ENCODE results near the gene TMEM14A. TPM values are rescaled to one million over a fixed set of nuclear protein-coding genes. Genes with fewer than 3 reads are reported as not detected.

The TMEM14A gene
- total RNA-seq, 1 donor from 2014 or later, result 33.6 TPM

- Mint-ChIP-seq H3K27me3 (no peaks in the 10 kb centered on the region), H3K27ac (no peak overlapping the region)
- DNase-seq (ENCODE audit: low spot score, unreplicated experiment), result no peak
Observed at GRCh38 chr6:52666523-52666922, 4.4 kb upstream of the TMEM14A start.

GRCh38 chr6:52667572-52667971 lies 3.3 kb upstream of the TMEM14A start:
- no peaks in the 10 kb centered on the region for H3K9me3 Mint-ChIP-seq (ENCODE audit: low read depth)
- H3K27me3 Mint-ChIP-seq, result peaks cover 2% of the 10 kb centered on the region
- TF ChIP-seq CTCF (IDR thresholded peaks at IDR 0.05; ENCODE audit: unreplicated experiment), result no peak
- H3K36me3 Mint-ChIP-seq (ENCODE audit: insufficient read depth), result peaks cover 11% of the 10 kb centered on the region
- H3K27ac Mint-ChIP-seq, result no peak overlapping the region
- no peak for DNase-seq (ENCODE audit: low spot score, unreplicated experiment)
- peaks cover 16% of the 10 kb centered on the region for H3K4me1 Mint-ChIP-seq (ENCODE audit: low read depth)
- no peak overlapping the region for H3K4me3 Mint-ChIP-seq (ENCODE audit: low read depth)

More at GRCh38 chr6:52666523-52666922, 4.4 kb upstream of the TMEM14A start:
- Mint-ChIP-seq H3K36me3 (ENCODE audit: insufficient read depth) (peaks cover 11% of the 10 kb centered on the region), H3K4me3 (ENCODE audit: low read depth) (no peak overlapping the region), H3K4me1 (ENCODE audit: low read depth) (peaks cover 12% of the 10 kb centered on the region), H3K9me3 (ENCODE audit: low read depth) (no peaks in the 10 kb centered on the region)
- no peak for TF ChIP-seq CTCF (IDR thresholded peaks at IDR 0.05; ENCODE audit: unreplicated experiment)

GRCh38 chr6:52671676-52672075 lies 763 bp downstream of the TMEM14A start:
- H3K9me3 Mint-ChIP-seq (ENCODE audit: low read depth), result no peaks in the 10 kb centered on the region
- DNase-seq (ENCODE audit: low spot score, unreplicated experiment), result no peak
- peaks cover 15% of the 10 kb centered on the region for H3K36me3 Mint-ChIP-seq (ENCODE audit: insufficient read depth)
- H3K27ac Mint-ChIP-seq, result no peak overlapping the region
- TF ChIP-seq CTCF (IDR thresholded peaks at IDR 0.05; ENCODE audit: unreplicated experiment), result no peak
- peak overlapping the region; percentile 84 for H3K4me3 Mint-ChIP-seq (ENCODE audit: low read depth)
- H3K27me3 Mint-ChIP-seq, result peaks cover 4% of the 10 kb centered on the region
- H3K4me1 Mint-ChIP-seq (ENCODE audit: low read depth), result peaks cover 17% of the 10 kb centered on the region

- peaks cover 15% of the 10 kb centered on the region for H3K36me3 Mint-ChIP-seq (ENCODE audit: insufficient read depth)
- peaks cover 15% of the 10 kb centered on the region for H3K4me1 Mint-ChIP-seq (ENCODE audit: low read depth)
- no peak overlapping the region for H3K27ac Mint-ChIP-seq
- H3K27me3 Mint-ChIP-seq, result peaks cover 4% of the 10 kb centered on the region
- no peak for DNase-seq (ENCODE audit: low spot score, unreplicated experiment)
- no peaks in the 10 kb centered on the region for H3K9me3 Mint-ChIP-seq (ENCODE audit: low read depth)
- peak overlapping the region; percentile 7 for H3K4me3 Mint-ChIP-seq (ENCODE audit: low read depth)
- no peak for TF ChIP-seq CTCF (IDR thresholded peaks at IDR 0.05; ENCODE audit: unreplicated experiment)
Observed at GRCh38 chr6:52672412-52673025, 1.6 kb downstream of the TMEM14A start.

GRCh38 chr6:52674666-52675065 lies 3.8 kb downstream of the TMEM14A start:
- Mint-ChIP-seq H3K4me3 (ENCODE audit: low read depth) (no peak overlapping the region), H3K9me3 (ENCODE audit: low read depth) (no peaks in the 10 kb centered on the region), H3K27ac (no peak overlapping the region), H3K36me3 (ENCODE audit: insufficient read depth) (peaks cover 13% of the 10 kb centered on the region), H3K27me3 (peaks cover 4% of the 10 kb centered on the region), H3K4me1 (ENCODE audit: low read depth) (peaks cover 15% of the 10 kb centered on the region)
- no peak for DNase-seq (ENCODE audit: low spot score, unreplicated experiment)
- TF ChIP-seq CTCF (IDR thresholded peaks at IDR 0.05; ENCODE audit: unreplicated experiment), result no peak

All from progenitor cell of endocrine pancreas (in vitro differentiated cells).